Measurements from ENCODE around the gene FGFR3.

DNA sequence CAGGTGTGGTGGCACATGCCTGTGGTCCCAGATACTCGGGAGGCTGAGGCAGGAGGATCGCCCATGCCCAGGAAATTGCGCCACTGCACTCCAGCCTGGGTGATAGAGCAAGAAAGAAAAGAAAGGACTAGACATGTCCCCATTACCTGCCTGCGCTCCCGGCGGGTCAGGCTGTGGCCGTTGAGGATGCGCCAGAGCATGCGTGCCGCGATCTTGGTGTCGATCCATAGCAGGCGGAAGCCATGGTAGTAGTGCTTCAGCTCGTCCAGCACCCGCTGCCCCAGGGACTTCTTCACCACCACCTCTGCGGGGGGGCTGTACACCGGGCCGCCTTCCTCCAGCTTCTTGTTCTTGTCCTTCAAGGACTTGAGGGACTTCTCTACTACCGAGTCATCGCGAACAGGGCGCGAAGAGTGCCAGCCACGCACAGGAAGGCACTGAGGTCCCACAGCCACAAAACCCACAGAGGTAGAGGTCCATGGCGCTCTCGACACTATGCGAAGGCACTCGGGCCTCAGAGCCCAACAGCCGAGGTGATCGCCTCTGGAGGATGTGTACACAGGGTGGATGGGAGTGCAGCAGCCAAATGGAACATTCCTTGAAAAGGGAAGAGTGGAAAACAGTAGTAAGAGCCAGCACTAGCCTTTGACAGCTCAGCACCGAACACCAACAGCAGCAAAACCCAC is 48.3 kb downstream of the FGFR3 start:
- TF ChIP-seq, protein P1, sequence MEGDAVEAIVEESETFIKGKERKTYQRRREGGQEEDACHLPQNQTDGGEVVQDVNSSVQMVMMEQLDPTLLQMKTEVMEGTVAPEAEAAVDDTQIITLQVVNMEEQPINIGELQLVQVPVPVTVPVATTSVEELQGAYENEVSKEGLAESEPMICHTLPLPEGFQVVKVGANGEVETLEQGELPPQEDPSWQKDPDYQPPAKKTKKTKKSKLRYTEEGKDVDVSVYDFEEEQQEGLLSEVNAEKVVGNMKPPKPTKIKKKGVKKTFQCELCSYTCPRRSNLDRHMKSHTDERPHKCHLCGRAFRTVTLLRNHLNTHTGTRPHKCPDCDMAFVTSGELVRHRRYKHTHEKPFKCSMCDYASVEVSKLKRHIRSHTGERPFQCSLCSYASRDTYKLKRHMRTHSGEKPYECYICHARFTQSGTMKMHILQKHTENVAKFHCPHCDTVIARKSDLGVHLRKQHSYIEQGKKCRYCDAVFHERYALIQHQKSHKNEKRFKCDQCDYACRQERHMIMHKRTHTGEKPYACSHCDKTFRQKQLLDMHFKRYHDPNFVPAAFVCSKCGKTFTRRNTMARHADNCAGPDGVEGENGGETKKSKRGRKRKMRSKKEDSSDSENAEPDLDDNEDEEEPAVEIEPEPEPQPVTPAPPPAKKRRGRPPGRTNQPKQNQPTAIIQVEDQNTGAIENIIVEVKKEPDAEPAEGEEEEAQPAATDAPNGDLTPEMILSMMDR (IDR thresholded peaks at IDR 0.05 in 2 of 3, conservative IDR thresholded peaks at IDR 0.05 in 1 of 3; ENCODE audit: insufficient read depth in 2 of 3, low read depth in 1 of 3, low read length in 3 of 3): no peak
- no peak for TF ChIP-seq EZH2 (IDR thresholded peaks at IDR 0.05; ENCODE audit: borderline replicate concordance, low read depth, low read length)
- no peak for TF ChIP-seq ZKSCAN1 (IDR thresholded peaks at IDR 0.05; ENCODE audit: low read depth, low read length)
- no peak for TF ChIP-seq MTA3 (IDR thresholded peaks at IDR 0.05; ENCODE audit: borderline replicate concordance)
- no peak for TF ChIP-seq TBP (optimal IDR thresholded peaks at IDR 0.05; ENCODE audit: low read depth, low read length)
- no peak for TF ChIP-seq ZNF274 (IDR thresholded peaks at IDR 0.05; ENCODE audit: borderline replicate concordance, low read depth, low read length)
- no peak for TF ChIP-seq SPI1 (IDR thresholded peaks at IDR 0.05; ENCODE audit: borderline replicate concordance, low read depth, low read length)
- no peak for TF ChIP-seq ZFX (CRISPR knock-in tag; IDR thresholded peaks at IDR 0.05)
- TF ChIP-seq NFE2 (IDR thresholded peaks at IDR 0.05; ENCODE audit: low read depth): no peak
- no peak for TF ChIP-seq HEY1 (CRISPR knock-in tag; IDR thresholded peaks at IDR 0.05; ENCODE audit: borderline replicate concordance)
- no peak for TF ChIP-seq CBX1 (IDR thresholded peaks at IDR 0.05; ENCODE audit: low read depth)
